Fibroblast of mammary gland (primary cell): ENCODE data around the gene ETNK1.
A peak's percentile ranks its signal among the peaks of the same experiment; 100 is the strongest.

Source experiments
- DNase-seq: peaks from one replicate; pipeline ENCODE4 v3.0.0-alpha.2; 2010; ENCODE audit warnings: low read depth
- H3K4me3 ChIP-seq: 2 replicates; pipeline ENCODE4 v1.5.1; 2011; ENCODE audit warnings: low read depth, mild to moderate bottlenecking, low read length, moderate library complexity; ENCODE audit not compliant: control insufficient read depth
- CTCF ChIP-seq: conservative IDR thresholded peaks from 2 replicates; pipeline ENCODE4 v1.5.1; 2011; ENCODE audit warnings: low read depth, low read length, inconsistent platforms; ENCODE audit not compliant: control insufficient read depth, insufficient read depth

The ETNK1 gene

GRCh38 chr12:22634883-22635282 is 9.9 kb downstream of the ETNK1 start:
- no peak overlapping the region for H3K4me3 ChIP-seq
- DNase-seq: no peak
- TF ChIP-seq CTCF: no peak

GRCh38 chr12:22635812-22636211 is 10.8 kb downstream of the ETNK1 start:
- no peak overlapping the region for H3K4me3 ChIP-seq
- DNase-seq: peak; percentile 24
- no peak for TF ChIP-seq CTCF

- no peak for DNase-seq
- H3K4me3 ChIP-seq: no peak overlapping the region
- TF ChIP-seq CTCF: no peak
Measured at GRCh38 chr12:22640851-22641250, 15.9 kb downstream of the ETNK1 start.

- DNase-seq: no peak
- no peak for TF ChIP-seq CTCF
- no peak overlapping the region for H3K4me3 ChIP-seq
Measured at GRCh38 chr12:22641353-22642053, 16.5 kb downstream of the ETNK1 start.

- no peak for TF ChIP-seq CTCF
- DNase-seq: no peak
- H3K4me3 ChIP-seq: no peak overlapping the region
Measured at GRCh38 chr12:22648668-22649067, 23.7 kb downstream of the ETNK1 start.

GRCh38 chr12:22653075-22653474 is 28.1 kb downstream of the ETNK1 start:
- H3K4me3 ChIP-seq: no peak overlapping the region
- TF ChIP-seq CTCF: no peak
- peak; percentile 79 for DNase-seq

GRCh38 chr12:22653791-22654190 is 28.8 kb downstream of the ETNK1 start:
- no peak for DNase-seq
- TF ChIP-seq CTCF: no peak
- H3K4me3 ChIP-seq: no peak overlapping the region
